HEK293 (cell line): ENCODE results near the gene ROR2.

Source experiments
- CTCF ChIA-PET: fragments of 350-600 bp; formaldehyde crosslinking; extraction: SDS; loops from one replicate; lab custom pipeline; 2021; ENCODE audit warnings: antibody characterized with exemption; lab: Yijun Ruan, JAX
- POLR2A ChIA-PET: fragments of 300-600 bp; formaldehyde crosslinking; extraction: SDS; loops from one replicate; lab custom pipeline; 2020; ENCODE audit warnings: antibody characterized with exemption, inconsistent platforms; lab: Yijun Ruan, JAX
- H3K27ac ChIP-seq: fragments of 200-500 bp; sonication (Bioruptor generic); 2 replicates; pipeline ENCODE4 v1.5.1; 2014; ENCODE audit warnings: low read depth, low read length, control low read depth, inconsistent platforms; ENCODE audit errors: extremely low read depth
- H3K36me3 ChIP-seq, 2 experiments: fragments of 200-500 bp in 1 of 2; sonication (Bioruptor generic) in 1 of 2; 1 replicate in 1 of 2; 2 replicates in 1 of 2; pipeline ENCODE4 v1.5.1; 2014 to 2017; ENCODE audit warnings: inconsistent platforms in 2 of 2, low read length in 2 of 2; ENCODE audit not compliant: control insufficient read depth in 2 of 2, insufficient read depth in 1 of 2
- H3K4me1 ChIP-seq: fragments of 200-500 bp; sonication (Bioruptor generic); 2 replicates; pipeline ENCODE4 v1.5.1; 2014; ENCODE audit warnings: mild to moderate bottlenecking, low read length, inconsistent platforms; ENCODE audit not compliant: control insufficient read depth, insufficient read depth
- H3K4me3 ChIP-seq: 2 replicates; pipeline ENCODE4 v1.5.1; 2011; ENCODE audit warnings: low read depth, mild to moderate bottlenecking, control low read depth, low read length, moderate library complexity
- H3K9me3 ChIP-seq: fragments of 200-500 bp; sonication (Bioruptor generic); 2 replicates; pipeline ENCODE4 v1.5.1; 2014; ENCODE audit warnings: low read depth, low read length, inconsistent platforms; ENCODE audit not compliant: control insufficient read depth, insufficient read depth
- BCL11A ChIP-seq: fragments of 450-650 bp; formaldehyde crosslinking; IDR thresholded peaks from 2 replicates; pipeline ENCODE4 v1.5.1; 2016; ENCODE audit warnings: low read depth, missing biosample characterization, missing genetic modification characterization
- GLIS1 ChIP-seq: fragments of 450-650 bp; formaldehyde crosslinking; IDR thresholded peaks from 2 replicates; pipeline ENCODE4 v1.5.1; 2016; ENCODE audit warnings: missing biosample characterization, missing genetic modification characterization
- HOXD13 ChIP-seq: sonication (generic); formaldehyde crosslinking; IDR thresholded peaks from 2 replicates; pipeline ENCODE4 v1.8.0; 2022; ENCODE audit warnings: missing genetic modification reagents, borderline replicate concordance
- KLF1 ChIP-seq: fragments of 450-650 bp; formaldehyde crosslinking; IDR thresholded peaks from 2 replicates; pipeline ENCODE4 v1.5.1; 2016; ENCODE audit warnings: missing biosample characterization, missing genetic modification characterization
- ZBTB49 ChIP-seq: fragments of 450-650 bp; formaldehyde crosslinking; IDR thresholded peaks from 2 replicates; pipeline ENCODE4 v1.5.1; 2016; ENCODE audit warnings: missing biosample characterization, missing genetic modification characterization, low read depth
- ZIC2 ChIP-seq: fragments of 450-650 bp; formaldehyde crosslinking; IDR thresholded peaks from 2 replicates; pipeline ENCODE4 v1.5.1; 2016; ENCODE audit warnings: missing biosample characterization, missing genetic modification characterization
- ZNF114 ChIP-seq: fragments of 450-650 bp; formaldehyde crosslinking; IDR thresholded peaks from 2 replicates; pipeline ENCODE4 v1.5.0; 2017; ENCODE audit warnings: missing biosample characterization, missing genetic modification characterization
- ZNF146 ChIP-seq: fragments of 450-650 bp; formaldehyde crosslinking; IDR thresholded peaks from 2 replicates; pipeline ENCODE4 v1.5.1; 2016; ENCODE audit warnings: missing biosample characterization, missing genetic modification characterization
- ZNF223 ChIP-seq: fragments of 450-650 bp; formaldehyde crosslinking; IDR thresholded peaks from 2 replicates; pipeline ENCODE4 v1.5.1; 2016; ENCODE audit warnings: missing biosample characterization, missing genetic modification characterization
- ZNF311 ChIP-seq: fragments of 450-650 bp; formaldehyde crosslinking; IDR thresholded peaks from 2 replicates; pipeline ENCODE4 v1.5.1; 2017; ENCODE audit warnings: missing biosample characterization, missing genetic modification characterization, borderline replicate concordance
- ZNF473 ChIP-seq: fragments of 450-650 bp; formaldehyde crosslinking; IDR thresholded peaks from 2 replicates; pipeline ENCODE4 v1.5.1; 2017; ENCODE audit warnings: missing biosample characterization, missing genetic modification characterization
- ZNF530 ChIP-seq: fragments of 450-650 bp; formaldehyde crosslinking; IDR thresholded peaks from 2 replicates; pipeline ENCODE4 v1.5.1; 2016; ENCODE audit warnings: low read depth, missing biosample characterization, missing genetic modification characterization
- ZNF585B ChIP-seq: fragments of 450-650 bp; formaldehyde crosslinking; IDR thresholded peaks from 2 replicates; pipeline ENCODE4 v1.5.1; 2016; ENCODE audit warnings: missing biosample characterization, missing genetic modification characterization
- ZNF626 ChIP-seq: fragments of 450-650 bp; sonication (Bioruptor Pico); formaldehyde crosslinking; IDR thresholded peaks from 2 replicates; pipeline ENCODE4 v1.5.1; 2018; ENCODE audit warnings: missing biosample characterization, missing genetic modification characterization, inconsistent platforms
- ZNF664 ChIP-seq: fragments of 450-650 bp; formaldehyde crosslinking; IDR thresholded peaks from 2 replicates; pipeline ENCODE4 v1.5.1; 2016; ENCODE audit warnings: missing biosample characterization, missing genetic modification characterization
- ZNF747 ChIP-seq: fragments of 450-650 bp; formaldehyde crosslinking; IDR thresholded peaks from 2 replicates; pipeline ENCODE4 v1.5.1; 2016; ENCODE audit warnings: missing biosample characterization, missing genetic modification characterization
- TF ChIP-seq, protein P1 (sequence below): fragments of 450-650 bp; IDR thresholded peaks from 2 replicates; pipeline ENCODE4 v1.5.1; 2018; ENCODE audit warnings: missing biosample characterization, missing genetic modification characterization
- TF ChIP-seq, protein P2 (sequence below): IDR thresholded peaks from 2 replicates; pipeline ENCODE4 v1.6.1; 2011; ENCODE audit warnings: mild to moderate bottlenecking, low read depth, low read length, borderline replicate concordance

The ROR2 gene

DNA sequence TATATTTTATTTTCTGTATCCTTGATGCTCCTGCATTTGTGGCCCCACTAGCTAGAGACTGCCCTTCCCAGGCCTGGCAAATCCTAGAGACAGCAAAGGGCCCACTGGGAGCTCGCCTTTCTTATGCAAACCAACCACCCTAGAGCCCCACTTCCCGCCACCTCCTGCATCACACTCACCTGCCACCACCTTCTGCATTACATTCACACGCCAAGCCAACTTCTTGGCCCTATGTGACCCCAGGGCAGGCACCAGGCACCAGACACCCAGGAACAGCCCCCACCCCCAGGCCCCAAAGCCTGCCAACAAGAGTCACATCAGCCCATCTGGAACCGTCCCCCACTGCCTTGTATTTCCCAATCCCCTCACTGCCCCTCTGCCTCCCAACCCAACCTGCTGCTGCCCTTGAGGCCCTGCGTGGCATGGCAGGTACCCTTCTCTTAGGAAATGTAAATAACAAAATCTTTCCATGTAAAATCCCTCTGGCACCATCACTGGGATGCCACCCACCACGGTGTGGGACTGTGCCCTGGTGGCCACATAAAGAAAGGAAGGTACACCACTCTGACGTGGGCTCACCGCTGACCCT, 22.0 kb downstream of the ROR2 start (continued):
- TF ChIP-seq ZNF114 (no peak), ZBTB49 (tag by site-specific recombination) (no peak), ZNF626 (tag by site-specific recombination) (no peak), ZNF530 (tag by site-specific recombination) (no peak), ZNF747 (tag by site-specific recombination) (no peak)
- TF ChIP-seq, protein P1, sequence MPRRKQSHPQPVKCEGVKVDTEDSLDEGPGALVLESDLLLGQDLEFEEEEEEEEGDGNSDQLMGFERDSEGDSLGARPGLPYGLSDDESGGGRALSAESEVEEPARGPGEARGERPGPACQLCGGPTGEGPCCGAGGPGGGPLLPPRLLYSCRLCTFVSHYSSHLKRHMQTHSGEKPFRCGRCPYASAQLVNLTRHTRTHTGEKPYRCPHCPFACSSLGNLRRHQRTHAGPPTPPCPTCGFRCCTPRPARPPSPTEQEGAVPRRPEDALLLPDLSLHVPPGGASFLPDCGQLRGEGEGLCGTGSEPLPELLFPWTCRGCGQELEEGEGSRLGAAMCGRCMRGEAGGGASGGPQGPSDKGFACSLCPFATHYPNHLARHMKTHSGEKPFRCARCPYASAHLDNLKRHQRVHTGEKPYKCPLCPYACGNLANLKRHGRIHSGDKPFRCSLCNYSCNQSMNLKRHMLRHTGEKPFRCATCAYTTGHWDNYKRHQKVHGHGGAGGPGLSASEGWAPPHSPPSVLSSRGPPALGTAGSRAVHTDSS (tag by site-specific recombination): no peak

- no peak overlapping the region for H3K4me3 ChIP-seq
- no peaks in the 10 kb centered on the region for H3K4me1 ChIP-seq
- ChIA-PET POLR2A (no interaction called here), CTCF (interaction anchor here (1.0 to 1.1 kb wide), 2 partner anchors 25 to 149 kb away, joined by 3 read pairs; no protein-coding TSS in a partner anchor)
- H3K9me3 ChIP-seq: no peaks in the 10 kb centered on the region
- H3K36me3 ChIP-seq: no peaks in the 10 kb centered on the region
- TF ChIP-seq ZNF473 (tag by site-specific recombination): no peak
- H3K27ac ChIP-seq: no peak overlapping the region
These were observed 25.9 kb downstream of the ROR2 start for GRCh38 chr9:91924090-91924489.

- H3K9me3 ChIP-seq: no peaks in the 10 kb centered on the region
- no peak for TF ChIP-seq KLF1 (tag by site-specific recombination)
- TF ChIP-seq ZNF223 (tag by site-specific recombination): no peak
- TF ChIP-seq, protein P2, sequence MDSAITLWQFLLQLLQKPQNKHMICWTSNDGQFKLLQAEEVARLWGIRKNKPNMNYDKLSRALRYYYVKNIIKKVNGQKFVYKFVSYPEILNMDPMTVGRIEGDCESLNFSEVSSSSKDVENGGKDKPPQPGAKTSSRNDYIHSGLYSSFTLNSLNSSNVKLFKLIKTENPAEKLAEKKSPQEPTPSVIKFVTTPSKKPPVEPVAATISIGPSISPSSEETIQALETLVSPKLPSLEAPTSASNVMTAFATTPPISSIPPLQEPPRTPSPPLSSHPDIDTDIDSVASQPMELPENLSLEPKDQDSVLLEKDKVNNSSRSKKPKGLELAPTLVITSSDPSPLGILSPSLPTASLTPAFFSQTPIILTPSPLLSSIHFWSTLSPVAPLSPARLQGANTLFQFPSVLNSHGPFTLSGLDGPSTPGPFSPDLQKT: no peak
- TF ChIP-seq ZIC2: no peak
- no peak for TF ChIP-seq ZNF146 (tag by site-specific recombination)
- TF ChIP-seq, protein P1 (tag by site-specific recombination): no peak
- TF ChIP-seq HOXD13 (CRISPR knock-in tag): no peak
- TF ChIP-seq ZNF664: no peak
- TF ChIP-seq BCL11A (tag by site-specific recombination): no peak
- no peak for TF ChIP-seq GLIS1 (tag by site-specific recombination)
- no peak for TF ChIP-seq ZNF311
- no peak for TF ChIP-seq ZNF585B
- TF ChIP-seq, all 188 proteins: peak for 0
- Histone ChIP-seq H3K4me1 (no peaks in the 10 kb centered on the region), H3K4me3 (no peak overlapping the region), H3K36me3 (no peaks in the 10 kb centered on the region), H3K27ac (no peak overlapping the region)
- ChIA-PET CTCF (interaction anchor here (0.6 to 1.6 kb wide), 5 partner anchors 27 to 603 kb away, joined by 3 to 4 read pairs (median 3); partner anchors contain the start of gene ROR2), POLR2A (no interaction called here)
These were observed 26.9 kb downstream of the ROR2 start for GRCh38 chr9:91923145-91923544.
